Astrocyte of the cerebellum (primary cell): ENCODE data around the gene CCDC88B.

Experiments
- DNase-seq: peaks from one replicate; pipeline ENCODE4 v3.0.0-alpha.2; 2011; ENCODE audit warnings: low read depth
- H3K4me3 ChIP-seq: 2 replicates; pipeline ENCODE4 v1.5.1; 2011; ENCODE audit warnings: mild to moderate bottlenecking, low read depth, low read length, moderate library complexity
- in situ Hi-C: cut with HindIII; loops from 2 replicates; pipeline ENCODE4 v1.10.0; 2017; ENCODE audit warnings: low sequenced_read_pairs
- TF ChIP-seq, protein P1 (sequence below): IDR thresholded peaks from 2 replicates; pipeline ENCODE4 v1.5.1; 2012; ENCODE audit warnings: low read length, low read depth, moderate library complexity, mild to moderate bottlenecking; ENCODE audit errors: missing control alignments

The CCDC88B gene

DNA sequence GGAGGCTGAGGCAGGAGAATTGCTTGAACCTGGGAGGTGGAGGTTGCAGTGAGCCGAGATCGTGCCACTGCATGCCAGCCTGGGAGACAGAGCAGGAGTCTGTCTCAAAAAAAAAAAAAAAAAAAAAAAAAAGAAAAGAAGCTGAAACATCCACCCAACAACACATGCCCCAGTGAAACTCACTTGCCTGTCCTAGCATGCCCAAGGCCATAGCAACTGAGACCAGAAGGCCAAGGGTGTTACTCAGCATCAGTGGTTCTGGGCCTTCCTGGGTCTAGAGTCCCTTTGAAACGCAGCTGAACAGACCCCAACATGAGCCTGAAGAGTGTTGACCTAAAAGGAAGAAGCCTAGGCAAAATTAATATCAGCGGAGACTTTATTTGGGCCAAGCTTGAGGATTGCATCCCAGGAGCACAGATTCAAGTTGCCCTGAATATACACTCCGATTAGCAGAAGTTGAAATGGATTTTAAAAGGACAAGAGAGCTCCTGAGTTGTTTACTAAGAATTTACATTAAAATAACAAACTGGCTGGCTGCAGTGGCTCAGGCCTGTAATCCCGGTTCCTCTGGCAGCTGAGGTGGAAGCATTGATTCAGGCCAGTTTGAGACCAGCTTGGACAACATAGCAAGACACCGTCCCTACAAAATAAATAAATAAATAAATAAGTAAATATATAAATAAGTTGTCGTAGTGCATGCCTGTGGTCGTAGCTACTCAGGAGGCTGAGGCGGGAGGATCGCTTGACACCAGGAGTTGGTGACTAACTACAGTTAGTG, 15.1 kb upstream of the CCDC88B start:
- no peak overlapping the region for H3K4me3 ChIP-seq
- in situ Hi-C loops, result loop anchor here (10.0 kb wide), 1 partner anchor 60 kb away; no protein-coding TSS in a partner anchor
- TF ChIP-seq, protein P1, sequence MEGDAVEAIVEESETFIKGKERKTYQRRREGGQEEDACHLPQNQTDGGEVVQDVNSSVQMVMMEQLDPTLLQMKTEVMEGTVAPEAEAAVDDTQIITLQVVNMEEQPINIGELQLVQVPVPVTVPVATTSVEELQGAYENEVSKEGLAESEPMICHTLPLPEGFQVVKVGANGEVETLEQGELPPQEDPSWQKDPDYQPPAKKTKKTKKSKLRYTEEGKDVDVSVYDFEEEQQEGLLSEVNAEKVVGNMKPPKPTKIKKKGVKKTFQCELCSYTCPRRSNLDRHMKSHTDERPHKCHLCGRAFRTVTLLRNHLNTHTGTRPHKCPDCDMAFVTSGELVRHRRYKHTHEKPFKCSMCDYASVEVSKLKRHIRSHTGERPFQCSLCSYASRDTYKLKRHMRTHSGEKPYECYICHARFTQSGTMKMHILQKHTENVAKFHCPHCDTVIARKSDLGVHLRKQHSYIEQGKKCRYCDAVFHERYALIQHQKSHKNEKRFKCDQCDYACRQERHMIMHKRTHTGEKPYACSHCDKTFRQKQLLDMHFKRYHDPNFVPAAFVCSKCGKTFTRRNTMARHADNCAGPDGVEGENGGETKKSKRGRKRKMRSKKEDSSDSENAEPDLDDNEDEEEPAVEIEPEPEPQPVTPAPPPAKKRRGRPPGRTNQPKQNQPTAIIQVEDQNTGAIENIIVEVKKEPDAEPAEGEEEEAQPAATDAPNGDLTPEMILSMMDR, result no peak
- no peak for DNase-seq

DNA sequence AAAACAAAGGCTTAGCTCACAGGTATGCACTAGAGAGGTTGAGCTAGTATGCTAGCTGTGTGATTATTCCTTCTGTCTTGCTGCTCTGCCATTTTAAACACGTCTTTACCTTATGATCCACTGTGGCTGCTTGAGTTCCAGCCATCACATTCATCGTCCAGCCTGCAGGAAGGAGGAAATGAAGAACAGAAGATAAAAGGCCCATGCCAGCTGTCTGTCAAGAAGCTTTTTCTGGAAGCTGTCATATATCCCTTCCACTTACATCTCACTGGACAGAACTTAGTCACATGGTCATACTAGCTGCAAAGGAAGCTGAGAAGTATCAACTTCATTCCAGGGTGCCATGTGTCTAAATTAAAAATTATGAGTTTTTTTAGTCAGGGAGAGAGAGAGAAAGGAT, 12.6 kb upstream of the CCDC88B start:
- no peak overlapping the region for H3K4me3 ChIP-seq
- DNase-seq, result no peak
- TF ChIP-seq, protein P1, result no peak
- in situ Hi-C loops, result loop anchor here (10.0 kb wide), 1 partner anchor 63 kb away; no protein-coding TSS in a partner anchor

DNA sequence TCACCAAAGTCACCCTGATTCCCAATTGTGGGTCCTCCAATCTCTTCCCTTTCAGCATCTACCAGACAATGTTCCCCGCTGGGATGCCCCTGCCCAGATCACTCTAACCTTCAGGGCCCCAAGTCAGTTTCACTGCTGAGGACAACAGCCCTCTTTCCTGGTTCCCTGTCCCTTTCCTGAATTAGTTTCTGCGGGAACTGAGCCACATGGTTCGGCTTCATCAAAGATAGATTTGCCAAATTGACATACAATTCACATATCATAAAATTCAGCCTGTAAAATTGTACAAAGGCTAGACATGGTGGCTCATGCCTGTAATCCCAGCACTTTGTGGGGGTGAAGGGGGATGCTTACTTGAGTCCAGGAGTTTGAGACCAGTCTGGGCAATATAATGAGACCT, 12.0 kb upstream of the CCDC88B start:
- DNase-seq, result no peak
- in situ Hi-C loops, result loop anchor here (10.0 kb wide), 1 partner anchor 63 kb away; no protein-coding TSS in a partner anchor
- TF ChIP-seq, protein P1, result no peak
- H3K4me3 ChIP-seq, result no peak overlapping the region

DNA sequence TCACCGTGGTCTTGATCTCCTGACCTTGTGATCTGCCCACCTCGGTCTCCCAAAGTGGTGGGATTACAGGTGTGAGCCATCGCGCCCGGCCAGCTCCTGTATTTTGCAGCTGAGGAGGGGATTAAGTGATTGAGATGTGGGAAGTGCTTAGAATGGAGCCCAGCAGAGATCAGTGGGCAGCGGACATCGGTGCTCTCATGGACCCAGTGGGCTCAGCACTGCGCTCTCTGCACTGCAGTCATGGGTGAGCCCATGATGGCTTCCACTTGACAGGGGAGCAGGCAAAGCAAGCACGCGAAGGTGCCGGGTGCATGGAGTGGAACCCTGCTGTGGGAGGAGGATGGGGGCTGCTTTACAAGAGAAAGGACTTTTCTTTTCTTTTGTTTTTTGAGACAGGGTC, 9.1 kb upstream of the CCDC88B start:
- H3K4me3 ChIP-seq, result no peak overlapping the region
- TF ChIP-seq, protein P1, result no peak
- no peak for DNase-seq
- in situ Hi-C loops, result no loop called here

DNA sequence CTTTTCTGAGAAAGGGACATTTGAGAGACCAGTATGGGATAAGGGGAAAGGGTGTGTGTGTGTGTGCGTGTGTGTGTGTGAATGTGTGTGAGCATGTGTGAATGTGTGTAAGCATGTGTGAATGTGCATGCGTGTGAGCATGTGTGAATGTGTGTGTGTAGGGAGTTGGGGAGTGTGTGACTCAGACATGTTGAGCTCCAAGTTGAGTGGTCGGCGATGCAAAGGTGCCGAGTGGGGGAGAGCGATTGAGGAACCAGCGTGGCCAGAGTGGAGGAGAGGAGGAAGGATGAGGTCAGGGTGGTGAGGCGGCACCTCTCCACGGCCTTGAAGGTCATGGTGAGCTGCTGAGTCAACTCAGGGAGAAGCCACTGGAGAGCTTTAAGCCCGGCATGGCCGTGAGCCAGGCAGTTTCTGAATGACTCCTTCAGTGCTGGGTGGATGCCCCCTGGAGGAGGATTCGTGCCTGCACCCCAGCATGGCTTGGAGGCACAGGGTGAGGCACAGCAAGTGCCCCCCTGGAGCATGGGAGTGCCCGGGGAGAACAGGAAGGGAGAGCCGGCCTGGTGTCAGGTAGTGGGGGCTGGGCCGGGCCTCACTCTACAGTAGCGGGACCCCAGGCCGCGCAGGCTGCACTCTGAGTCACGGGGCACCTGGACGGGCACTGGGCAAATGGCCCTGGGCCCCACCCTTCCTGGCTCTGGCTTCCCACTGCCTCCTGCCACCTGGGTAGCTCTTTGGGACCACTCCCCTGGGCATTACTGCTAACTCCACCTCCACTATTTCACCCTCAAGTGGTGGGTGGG, 8.2 kb upstream of the CCDC88B start:
- in situ Hi-C loops, result no loop called here
- TF ChIP-seq, protein P1, result peak; percentile 64
- peak; percentile 37 for DNase-seq
- H3K4me3 ChIP-seq, result no peak overlapping the region

DNA sequence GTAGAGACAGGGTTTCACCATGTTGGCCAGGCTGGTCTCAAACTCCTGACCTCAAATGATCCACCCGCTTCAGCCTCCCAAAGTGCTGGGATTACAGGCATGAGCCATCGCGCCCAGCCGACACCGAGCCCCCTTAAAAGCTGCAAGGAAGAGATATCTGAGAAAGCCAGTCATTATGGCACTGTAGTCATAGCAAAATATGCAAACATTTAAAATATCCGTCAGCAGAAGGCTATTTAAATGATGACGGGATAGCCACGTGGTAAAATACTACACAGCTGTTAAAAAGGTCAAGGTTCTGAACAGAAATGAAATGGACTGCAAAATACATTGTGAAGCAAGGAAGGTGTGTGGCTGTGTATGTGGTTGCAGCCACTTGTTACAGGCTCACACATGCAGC, 6.4 kb upstream of the CCDC88B start:
- TF ChIP-seq, protein P1, result no peak
- DNase-seq, result no peak
- in situ Hi-C loops, result no loop called here
- H3K4me3 ChIP-seq, result no peak overlapping the region
